Trophoblast cell (in vitro differentiated cells and primary cell): Measurements from ENCODE around the gene PSMD5.

Source experiments
- DNase-seq, 2 donors: peaks; one replicate each; pipeline ENCODE4 v3.0.0-alpha.2; 2016
- H2AFZ ChIP-seq: 2 replicates; pipeline ENCODE4 v1.6.1; 2013; ENCODE audit warnings: low read length, moderate library complexity, mild to moderate bottlenecking; ENCODE audit not compliant: insufficient read depth, poor library complexity
- H2AK5ac ChIP-seq: 2 replicates; pipeline ENCODE4 v1.6.1; 2013; ENCODE audit warnings: mild to moderate bottlenecking, low read length
- H2BK120ac ChIP-seq: 2 replicates; pipeline ENCODE4 v1.6.1; 2013; ENCODE audit warnings: low read length, mild to moderate bottlenecking, moderate library complexity; ENCODE audit not compliant: insufficient read depth, poor library complexity
- H2BK12ac ChIP-seq: 2 replicates; pipeline ENCODE4 v1.6.1; 2013; ENCODE audit warnings: mild to moderate bottlenecking, low read length, moderate library complexity
- H2BK5ac ChIP-seq: 2 replicates; pipeline ENCODE4 v1.6.1; 2013; ENCODE audit warnings: low read length, low read depth, moderate library complexity, mild to moderate bottlenecking; ENCODE audit not compliant: poor library complexity
- H3K14ac ChIP-seq: 2 replicates; pipeline ENCODE4 v1.6.1; 2013; ENCODE audit warnings: mild to moderate bottlenecking, low read length
- H3K18ac ChIP-seq: 2 replicates; pipeline ENCODE4 v1.6.1; 2013; ENCODE audit warnings: mild to moderate bottlenecking, low read length
- H3K23ac ChIP-seq: 2 replicates; pipeline ENCODE4 v1.6.1; 2013; ENCODE audit warnings: low read length
- H3K27ac ChIP-seq: 2 replicates; pipeline ENCODE4 v1.5.1; 2013; ENCODE audit warnings: low read depth, mild to moderate bottlenecking, inconsistent platforms, low read length, moderate library complexity
- H3K27me3 ChIP-seq: 2 replicates; pipeline ENCODE4 v1.6.1; 2013; ENCODE audit warnings: inconsistent platforms, mild to moderate bottlenecking, low read length, moderate library complexity; ENCODE audit not compliant: insufficient read depth
- H3K36me3 ChIP-seq, 2 experiments: 1 replicate in 1 of 2; 2 replicates in 1 of 2; pipeline ENCODE4 v1.6.1; 2013; ENCODE audit warnings: low read length in 2 of 2, mild to moderate bottlenecking in 2 of 2, moderate library complexity in 1 of 2; ENCODE audit not compliant: insufficient read depth in 2 of 2, control insufficient read depth in 1 of 2
- H3K4ac ChIP-seq: 2 replicates; pipeline ENCODE4 v1.6.1; 2013; ENCODE audit warnings: low read depth, mild to moderate bottlenecking, low read length, moderate library complexity
- H3K4me1 ChIP-seq, 2 experiments: 1 replicate in 1 of 2; 2 replicates in 1 of 2; pipeline ENCODE4 v1.6.1; 2013; ENCODE audit warnings: low read length in 2 of 2, mild to moderate bottlenecking in 2 of 2, moderate library complexity in 1 of 2; ENCODE audit not compliant: insufficient read depth in 2 of 2, control insufficient read depth in 1 of 2
- H3K4me2 ChIP-seq: 2 replicates; pipeline ENCODE4 v1.6.1; 2013; ENCODE audit warnings: inconsistent platforms, mild to moderate bottlenecking, low read length, moderate library complexity
- H3K4me3 ChIP-seq: 2 replicates; pipeline ENCODE4 v1.5.1; 2013; ENCODE audit warnings: mild to moderate bottlenecking, low read depth, low read length, inconsistent platforms
- H3K79me1 ChIP-seq: one replicate; pipeline ENCODE4 v1.6.1; 2013; ENCODE audit warnings: low read length
- H3K79me2 ChIP-seq: 2 replicates; pipeline ENCODE4 v1.6.1; 2013; ENCODE audit warnings: low read length, mild to moderate bottlenecking; ENCODE audit not compliant: control insufficient read depth, insufficient read depth, poor library complexity
- H3K9ac ChIP-seq: 2 replicates; pipeline ENCODE4 v1.6.1; 2013; ENCODE audit warnings: mild to moderate bottlenecking, low read length
- H3K9me3 ChIP-seq: 2 replicates; pipeline ENCODE4 v1.6.1; 2013; ENCODE audit warnings: low read depth, mild to moderate bottlenecking, control low read depth, inconsistent platforms, low read length; ENCODE audit not compliant: insufficient read depth
- H4K12ac ChIP-seq: 2 replicates; pipeline ENCODE4 v1.6.1; 2013; ENCODE audit warnings: low read depth, mild to moderate bottlenecking, low read length, moderate library complexity
- H4K8ac ChIP-seq: 2 replicates; pipeline ENCODE4 v1.6.1; 2013; ENCODE audit warnings: low read depth, mild to moderate bottlenecking, low read length, moderate library complexity
- H4K91ac ChIP-seq: one replicate; pipeline ENCODE4 v1.6.1; 2013; ENCODE audit warnings: low read depth, mild to moderate bottlenecking, low read length, moderate library complexity
- WGBS: extraction: QIAGEN DNeasy Blood & Tissue Kit; methylation state at CpG from one replicate; pipeline ENCODE4 v1.1.7; 2013; ENCODE audit warnings: missing lambda C conversion rate; ENCODE audit not compliant: insufficient read length, insufficient coverage; ENCODE audit errors: extremely low coverage; 5-methylcytosine and 5-hydroxymethylcytosine counted together

PSMD5 gene

DNA sequence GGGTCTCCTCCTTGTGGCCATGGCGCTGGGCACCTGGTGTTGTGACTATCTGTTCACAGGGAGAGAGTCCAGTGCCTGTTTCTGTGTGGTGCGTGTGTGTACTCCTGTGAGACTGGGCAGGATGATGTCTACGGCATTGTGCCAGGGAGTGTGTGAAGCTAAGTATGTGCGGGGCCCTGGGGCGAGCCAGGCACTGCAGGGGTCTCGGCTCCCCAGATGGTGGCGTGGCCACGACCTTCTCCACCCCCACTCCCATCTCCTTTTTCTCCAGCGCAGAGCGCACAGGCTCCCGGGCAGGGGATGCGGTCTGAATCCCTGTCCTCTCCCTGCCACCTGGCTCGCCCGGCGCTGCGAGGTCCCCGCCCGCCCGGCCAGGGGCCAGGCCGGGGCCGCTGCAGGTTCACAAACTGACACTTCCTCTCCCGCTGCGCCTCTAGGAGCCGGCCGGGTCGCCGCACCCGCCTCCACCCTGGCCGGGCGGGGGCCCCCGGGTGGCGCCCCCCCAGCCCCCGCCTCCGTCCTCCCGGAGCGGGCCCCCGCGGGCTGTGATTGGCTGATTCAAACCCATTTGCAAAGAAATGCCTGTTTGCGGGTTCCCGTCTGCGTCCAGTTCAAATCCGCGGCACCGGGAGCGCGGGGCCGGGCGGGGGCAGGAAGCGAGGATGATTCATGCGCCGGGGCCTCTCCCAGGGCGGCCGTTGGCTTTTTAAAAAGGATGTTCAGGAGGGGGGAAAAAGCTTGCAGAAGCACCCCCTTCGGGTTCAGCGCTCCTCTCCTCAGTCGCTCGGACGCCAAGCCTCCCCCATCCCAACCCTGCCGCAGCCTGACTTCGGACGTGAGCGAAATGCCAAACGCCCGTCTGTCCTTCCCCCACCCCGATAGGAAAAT, 33.5 kb upstream of the PSMD5 start:
- peaks cover 2% of the 10 kb centered on the region for H3K79me1 ChIP-seq
- no peak overlapping the region for H3K14ac ChIP-seq
- peak overlapping the region; percentile 43 for H2AFZ ChIP-seq
- no peak overlapping the region for H2BK5ac ChIP-seq
- H2AK5ac ChIP-seq, result no peak overlapping the region
- peaks cover 6% of the 10 kb centered on the region for H3K9me3 ChIP-seq
- H3K4ac ChIP-seq, result no peak overlapping the region
- no CpG with 5 or more reads among the region's 65 CpGs for WGBS
- no peak overlapping the region for H4K12ac ChIP-seq
- H2BK120ac ChIP-seq, result no peak overlapping the region
- peak overlapping the region; percentile 81 for H3K9ac ChIP-seq
- H4K8ac ChIP-seq, result peak overlapping the region; percentile 55
- H3K4me2 ChIP-seq, result peak overlapping the region; percentile 97
- peak overlapping the region; percentile 80 for H3K4me3 ChIP-seq
- no peak overlapping the region for H3K18ac ChIP-seq
- no peaks in the 10 kb centered on the region for H3K79me2 ChIP-seq
- H2BK12ac ChIP-seq, result no peak overlapping the region
- H3K27ac ChIP-seq, result no peak overlapping the region
- DNase-seq, result peak; percentile 26 to 48
- peaks cover 5 to 11% of the 10 kb centered on the region in 2 experiments for H3K36me3 ChIP-seq
- peak overlapping the region; percentile 32 for H4K91ac ChIP-seq
- peaks cover 3% of the 10 kb centered on the region in 2 experiments for H3K4me1 ChIP-seq
- H3K23ac ChIP-seq, result no peak overlapping the region
- H3K27me3 ChIP-seq, result peaks cover 7% of the 10 kb centered on the region

DNA sequence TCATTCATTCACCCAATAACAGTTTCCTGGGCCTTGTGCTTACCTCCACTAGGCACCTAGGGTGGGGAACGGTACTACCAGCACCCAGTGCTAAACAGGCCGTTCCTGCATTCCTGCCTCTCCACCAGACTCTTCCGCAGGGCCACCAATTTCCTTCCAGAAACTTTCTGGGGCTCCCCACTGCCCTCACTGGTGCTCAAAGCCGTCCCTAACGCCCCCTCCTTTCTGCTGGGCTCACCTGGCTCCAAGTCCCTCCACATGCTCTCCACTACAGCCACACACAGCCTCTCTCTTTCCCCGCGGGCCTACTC, 32.9 kb upstream of the PSMD5 start:
- H2AK5ac ChIP-seq, result no peak overlapping the region
- H3K18ac ChIP-seq, result no peak overlapping the region
- peaks cover 6% of the 10 kb centered on the region for H3K9me3 ChIP-seq
- H3K14ac ChIP-seq, result no peak overlapping the region
- H2BK5ac ChIP-seq, result no peak overlapping the region
- H3K9ac ChIP-seq, result no peak overlapping the region
- H3K36me3 ChIP-seq, result peaks cover 5 to 11% of the 10 kb centered on the region in 2 experiments
- no peak for DNase-seq
- no peak overlapping the region for H3K23ac ChIP-seq
- H4K8ac ChIP-seq, result no peak overlapping the region
- H2BK12ac ChIP-seq, result no peak overlapping the region
- no CpG with 5 or more reads among the region's 7 CpGs for WGBS
- no peak overlapping the region for H3K27ac ChIP-seq
- no peak overlapping the region for H3K4me3 ChIP-seq
- H3K27me3 ChIP-seq, result peaks cover 7% of the 10 kb centered on the region
- peak overlapping the region; percentile 97 for H3K4me2 ChIP-seq
- H3K79me1 ChIP-seq, result peaks cover 2% of the 10 kb centered on the region
- H2AFZ ChIP-seq, result no peak overlapping the region
- no peak overlapping the region for H3K4ac ChIP-seq
- H3K79me2 ChIP-seq, result no peaks in the 10 kb centered on the region
- no peak overlapping the region for H4K91ac ChIP-seq
- H3K4me1 ChIP-seq, result peaks cover 3% of the 10 kb centered on the region in 2 experiments
- H2BK120ac ChIP-seq, result no peak overlapping the region
- H4K12ac ChIP-seq, result no peak overlapping the region

DNA sequence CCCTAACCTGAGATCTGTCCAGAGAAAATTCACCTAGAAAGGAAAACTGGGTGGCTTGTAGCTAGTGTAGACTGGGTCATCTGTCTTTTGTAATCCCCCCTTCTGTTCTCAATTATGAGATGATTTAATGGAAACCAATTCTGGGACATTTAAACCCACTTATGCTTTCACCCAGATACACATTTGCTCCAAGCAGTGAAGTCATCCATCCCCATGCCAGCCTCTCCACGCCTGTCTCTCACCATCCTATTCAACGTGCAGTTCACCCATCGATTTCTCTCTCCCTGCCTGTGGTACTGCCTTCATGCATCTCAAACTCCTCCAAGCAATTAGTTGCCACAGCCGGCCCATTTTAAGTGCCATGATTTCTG, 32.5 kb upstream of the PSMD5 start:
- Histone ChIP-seq H2BK12ac (no peak overlapping the region), H4K91ac (no peak overlapping the region), H3K14ac (no peak overlapping the region), H4K12ac (no peak overlapping the region), H2AFZ (no peak overlapping the region), H3K4me1 (peaks cover 3% of the 10 kb centered on the region in 2 experiments), H3K27me3 (peaks cover 7% of the 10 kb centered on the region), H3K9me3 (peaks cover 6% of the 10 kb centered on the region), H3K23ac (no peak overlapping the region), H3K27ac (no peak overlapping the region), H3K79me1 (peaks cover 2% of the 10 kb centered on the region), H3K4ac (no peak overlapping the region), H2BK5ac (no peak overlapping the region), H3K4me3 (no peak overlapping the region), H2BK120ac (no peak overlapping the region), H3K18ac (no peak overlapping the region), H3K36me3 (peaks cover 5 to 11% of the 10 kb centered on the region in 2 experiments), H3K9ac (no peak overlapping the region), H4K8ac (no peak overlapping the region), H3K79me2 (no peaks in the 10 kb centered on the region), H3K4me2 (no peak overlapping the region), H2AK5ac (no peak overlapping the region)
- no CpG with 5 or more reads among the region's 4 CpGs for WGBS
- DNase-seq, result no peak

DNA sequence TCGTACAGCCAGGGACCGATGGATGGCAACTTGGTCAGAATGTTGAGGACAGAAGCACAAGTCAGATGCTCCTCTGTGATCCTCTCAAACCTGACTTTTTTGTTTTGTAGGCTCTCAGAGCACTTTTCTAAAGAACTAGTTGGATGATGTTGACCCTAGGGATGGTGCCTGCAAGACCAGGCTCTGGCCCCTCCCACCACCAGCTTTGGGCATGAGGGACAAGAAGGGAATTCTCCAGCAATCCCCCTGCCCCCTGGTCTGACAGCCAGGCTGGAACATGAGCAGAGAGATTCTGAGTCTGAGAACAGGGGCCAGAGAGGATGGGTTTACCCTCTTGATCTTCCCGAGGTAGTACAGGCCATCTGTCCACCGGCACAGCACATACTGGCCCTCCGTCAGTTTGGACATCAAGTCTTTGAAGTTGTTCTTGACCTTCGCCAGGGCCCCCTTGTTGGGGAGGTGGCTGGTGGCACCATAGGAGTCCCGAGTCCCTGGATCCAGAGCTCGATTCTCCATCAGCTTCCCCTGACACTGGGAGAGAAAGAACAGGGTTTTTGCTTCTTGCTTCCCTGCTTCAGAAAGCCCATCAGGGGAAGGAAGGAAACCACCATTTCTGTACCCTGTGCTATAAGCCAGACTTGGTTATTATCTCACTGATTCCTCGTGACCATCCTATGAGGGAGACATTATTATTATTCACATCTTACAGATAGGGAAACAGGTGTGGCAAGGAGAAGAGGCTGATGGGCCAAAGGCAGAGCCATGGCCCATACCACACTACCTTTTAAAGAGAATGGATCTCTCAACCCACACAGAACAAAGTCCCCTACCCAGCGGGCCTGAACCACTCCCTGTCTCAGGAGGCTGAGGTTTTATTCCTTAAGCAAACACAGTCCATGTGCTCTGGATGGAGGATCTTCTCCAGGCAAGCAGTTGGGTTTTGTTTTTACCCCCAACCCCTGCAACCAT, 31.8 kb upstream of the PSMD5 start:
- Histone ChIP-seq H3K36me3 (peaks cover 5 to 11% of the 10 kb centered on the region in 2 experiments), H3K4ac (no peak overlapping the region), H2AFZ (no peak overlapping the region), H3K23ac (no peak overlapping the region), H3K4me3 (no peak overlapping the region), H4K8ac (no peak overlapping the region), H3K18ac (no peak overlapping the region), H3K9me3 (peaks cover 6% of the 10 kb centered on the region), H3K79me1 (peaks cover 2% of the 10 kb centered on the region), H4K91ac (no peak overlapping the region), H2BK12ac (no peak overlapping the region), H2AK5ac (no peak overlapping the region), H3K79me2 (no peaks in the 10 kb centered on the region), H3K9ac (no peak overlapping the region), H3K27ac (no peak overlapping the region), H3K4me1 (peaks cover 3% of the 10 kb centered on the region in 2 experiments), H3K27me3 (peaks cover 7% of the 10 kb centered on the region), H3K14ac (no peak overlapping the region), H2BK120ac (no peak overlapping the region), H4K12ac (no peak overlapping the region), H3K4me2 (no peak overlapping the region), H2BK5ac (no peak overlapping the region)
- DNase-seq, result no peak
- no CpG with 5 or more reads among the region's 10 CpGs for WGBS
